ENCODE measurements around the gene ZNF701.
"Not testable (repeated sequence)": the region's sequence is repeated elsewhere in the genome, so short reads cannot be mapped to it uniquely, and the experiment has no call there.

Gene ZNF701

GRCh38 chr19:52566121-52566520, 4.0 kb upstream of the ZNF701 start:
- TF ChIP-seq CTCF (IDR thresholded peaks at IDR 0.05; ENCODE audit: low read depth, low read length) (no peak), POLR2A (IDR thresholded peaks at IDR 0.05; ENCODE audit: extremely low read depth, insufficient read length) (no peak), MYC (IDR thresholded peaks at IDR 0.05; ENCODE audit: low read depth, low read length) (no peak), MAX (IDR thresholded peaks at IDR 0.05; ENCODE audit: low read depth, low read length) (no peak)
- no peak overlapping the region for H3K4me3 ChIP-seq (ENCODE audit: low read depth, low read length)
- DNase-seq (ENCODE audit: low read depth): no peak

GRCh38 chr19:52566588-52566987, 3.5 kb upstream of the ZNF701 start:
- no peak for TF ChIP-seq POLR2A (IDR thresholded peaks at IDR 0.05; ENCODE audit: extremely low read depth, insufficient read length)
- TF ChIP-seq CTCF (IDR thresholded peaks at IDR 0.05; ENCODE audit: low read depth, low read length): no peak
- no peak for TF ChIP-seq MAX (IDR thresholded peaks at IDR 0.05; ENCODE audit: low read depth, low read length)
- no peak for TF ChIP-seq MYC (IDR thresholded peaks at IDR 0.05; ENCODE audit: low read depth, low read length)
- H3K4me3 ChIP-seq (ENCODE audit: low read depth, low read length): no peak overlapping the region
- no peak for DNase-seq (ENCODE audit: low read depth)

- no peak for DNase-seq (ENCODE audit: low read depth)
- no peak overlapping the region for H3K4me3 ChIP-seq (ENCODE audit: low read depth, low read length)
- no peak for TF ChIP-seq CTCF (IDR thresholded peaks at IDR 0.05; ENCODE audit: low read depth, low read length)
- TF ChIP-seq MAX (IDR thresholded peaks at IDR 0.05; ENCODE audit: low read depth, low read length): no peak
- no peak for TF ChIP-seq POLR2A (IDR thresholded peaks at IDR 0.05; ENCODE audit: extremely low read depth, insufficient read length)
- TF ChIP-seq MYC (IDR thresholded peaks at IDR 0.05; ENCODE audit: low read depth, low read length): no peak
Observed at GRCh38 chr19:52567921-52568320, 2.2 kb upstream of the ZNF701 start.

- DNase-seq (ENCODE audit: low read depth); H3K4me3 ChIP-seq (ENCODE audit: low read depth, low read length): not testable (repeated sequence)
Observed at GRCh38 chr19:52569638-52569999, 468 bp upstream of the ZNF701 start.

GRCh38 chr19:52584736-52585440, 14.8 kb downstream of the ZNF701 start:
- no peak for DNase-seq (ENCODE audit: low read depth)
- TF ChIP-seq CTCF (IDR thresholded peaks at IDR 0.05; ENCODE audit: low read depth, low read length) (no peak), POLR2A (IDR thresholded peaks at IDR 0.05; ENCODE audit: extremely low read depth, insufficient read length) (no peak), MYC (IDR thresholded peaks at IDR 0.05; ENCODE audit: low read depth, low read length) (no peak), MAX (IDR thresholded peaks at IDR 0.05; ENCODE audit: low read depth, low read length) (no peak)
- H3K4me3 ChIP-seq (ENCODE audit: low read depth, low read length): no peak overlapping the region

- TF ChIP-seq MAX (IDR thresholded peaks at IDR 0.05; ENCODE audit: low read depth, low read length): no peak
- TF ChIP-seq MYC (IDR thresholded peaks at IDR 0.05; ENCODE audit: low read depth, low read length): no peak
- TF ChIP-seq CTCF (IDR thresholded peaks at IDR 0.05; ENCODE audit: low read depth, low read length): no peak
- TF ChIP-seq POLR2A (IDR thresholded peaks at IDR 0.05; ENCODE audit: extremely low read depth, insufficient read length): no peak
- DNase-seq (ENCODE audit: low read depth): no peak
- H3K4me3 ChIP-seq (ENCODE audit: low read depth, low read length): no peak overlapping the region
Observed at GRCh38 chr19:52585604-52586003, 15.5 kb downstream of the ZNF701 start.

All from NB4 (cell line).